NOMO-1 (cell line): Measurements from ENCODE around the gene JPT2.

Source experiments
- DNase-seq, 2 experiments: peaks; one replicate each; lab custom pipeline; 2025; ENCODE audit not compliant: unreplicated experiment in 2 of 2; lab: John Stamatoyannopoulos, UW

The JPT2 gene

DNA sequence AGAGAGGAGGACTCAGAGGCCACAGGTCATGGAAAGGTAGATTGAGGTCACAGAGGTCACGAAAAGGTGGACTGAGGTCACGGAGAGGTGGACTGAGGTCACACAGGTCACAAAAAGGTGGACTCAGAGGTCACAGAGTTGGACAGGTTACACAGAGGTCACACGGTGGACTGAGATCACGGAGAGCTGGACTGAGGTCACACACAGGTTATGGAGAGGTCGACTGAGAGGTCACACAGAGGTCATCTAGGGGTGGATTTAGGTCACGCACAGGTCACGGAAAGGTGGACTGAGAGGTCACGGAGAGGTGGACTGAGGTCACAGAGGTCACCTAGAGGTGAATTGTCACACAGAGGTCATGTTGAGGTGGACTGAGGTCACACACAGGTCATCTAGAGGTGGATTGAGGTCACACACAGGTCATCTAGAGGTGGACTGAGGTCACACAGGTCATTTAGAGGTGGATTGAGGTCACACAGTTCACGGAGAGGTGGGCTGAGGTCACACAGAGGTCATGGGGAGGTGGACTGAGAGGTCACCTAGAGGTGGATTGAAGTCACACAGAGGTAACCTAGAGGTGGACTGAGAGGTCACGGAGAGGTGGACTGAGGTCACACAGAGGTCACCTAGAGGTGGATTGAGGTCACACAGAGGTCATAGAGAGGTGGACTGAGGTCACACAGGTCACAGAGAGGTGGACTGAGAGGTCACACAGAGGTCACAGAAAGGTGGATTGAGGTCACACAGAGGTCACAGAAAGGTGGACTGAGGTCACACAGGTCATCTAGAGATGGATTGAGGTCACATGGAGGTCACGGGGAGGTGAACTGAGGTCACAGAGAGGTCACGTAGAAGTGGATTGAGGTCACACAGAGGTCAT, 26.7 kb upstream of the JPT2 start:
- DNase-seq: no peak

DNA sequence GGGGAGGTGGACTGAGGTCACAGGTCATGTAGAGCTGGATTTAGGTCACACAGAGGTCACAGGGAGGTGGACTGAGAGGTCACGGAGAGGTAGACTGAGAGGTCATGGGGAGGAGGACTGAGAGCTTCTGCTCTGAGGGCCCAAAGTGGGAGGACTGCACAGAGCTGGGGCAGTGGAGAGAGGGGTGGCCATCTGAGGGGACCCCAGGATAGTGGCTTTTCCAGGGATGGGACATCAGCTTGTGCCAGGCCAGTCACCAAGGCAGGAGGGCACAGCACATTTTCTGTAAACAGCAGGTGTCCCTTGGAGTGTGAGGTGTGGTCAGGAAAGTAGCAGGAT, 26.1 kb upstream of the JPT2 start:
- no peak for DNase-seq

DNA sequence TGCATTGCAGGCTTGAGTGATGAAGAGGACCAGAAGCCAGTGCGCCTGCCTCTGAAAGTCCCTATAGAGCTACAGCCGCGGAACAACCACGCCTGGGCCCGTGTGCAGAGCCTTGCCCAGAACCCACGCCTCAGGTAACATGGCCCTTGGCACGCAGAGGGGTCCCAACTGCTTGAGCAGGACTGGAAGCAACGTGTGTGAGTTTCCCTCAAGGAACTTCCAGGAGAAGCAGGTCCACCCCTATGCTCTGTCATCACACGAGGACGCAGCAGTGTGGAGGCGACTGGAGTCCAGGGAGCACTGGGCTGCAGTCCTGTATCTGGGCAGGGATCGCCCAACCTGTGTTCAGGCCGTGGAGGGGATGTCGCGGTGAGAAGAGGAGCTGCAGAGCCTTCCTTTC, 25.1 kb upstream of the JPT2 start:
- DNase-seq: no peak

DNA sequence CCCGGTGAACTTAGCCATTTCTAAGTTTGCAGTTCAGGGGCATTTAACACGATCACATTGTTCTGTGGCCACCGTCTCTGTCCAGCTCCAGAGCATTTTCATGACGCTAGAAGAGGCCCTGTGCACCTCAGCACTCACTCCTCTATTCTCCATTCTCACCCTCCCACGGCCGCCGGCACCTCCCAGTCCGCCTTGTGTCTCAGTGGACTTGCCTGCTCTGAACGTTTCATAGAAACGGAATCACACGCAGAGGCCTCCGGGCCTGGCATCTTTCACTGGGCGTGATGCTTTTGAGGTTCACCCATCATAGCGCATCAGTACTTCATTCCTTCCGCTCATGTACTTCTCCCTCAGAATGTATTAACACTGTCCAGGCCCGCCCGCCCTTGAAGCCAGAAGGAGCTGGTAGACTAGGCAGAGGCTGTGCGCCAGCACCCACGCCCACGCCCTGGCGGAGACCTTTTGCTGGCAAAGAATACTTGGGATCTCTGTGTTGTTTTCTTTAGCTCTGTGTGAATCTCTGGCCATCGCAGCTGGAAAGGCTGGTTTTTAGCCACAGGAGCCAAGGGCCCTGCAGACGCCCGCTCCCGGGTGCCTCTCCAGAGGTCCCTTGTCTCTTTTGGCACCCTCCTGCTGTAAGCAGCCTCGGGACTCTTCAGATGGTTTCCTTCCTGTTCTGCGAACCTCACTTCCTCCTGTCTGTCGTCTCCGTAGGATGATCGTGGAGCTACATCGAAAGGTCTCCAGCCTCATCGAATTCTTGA, 23.4 kb upstream of the JPT2 start:
- no peak for DNase-seq

DNA sequence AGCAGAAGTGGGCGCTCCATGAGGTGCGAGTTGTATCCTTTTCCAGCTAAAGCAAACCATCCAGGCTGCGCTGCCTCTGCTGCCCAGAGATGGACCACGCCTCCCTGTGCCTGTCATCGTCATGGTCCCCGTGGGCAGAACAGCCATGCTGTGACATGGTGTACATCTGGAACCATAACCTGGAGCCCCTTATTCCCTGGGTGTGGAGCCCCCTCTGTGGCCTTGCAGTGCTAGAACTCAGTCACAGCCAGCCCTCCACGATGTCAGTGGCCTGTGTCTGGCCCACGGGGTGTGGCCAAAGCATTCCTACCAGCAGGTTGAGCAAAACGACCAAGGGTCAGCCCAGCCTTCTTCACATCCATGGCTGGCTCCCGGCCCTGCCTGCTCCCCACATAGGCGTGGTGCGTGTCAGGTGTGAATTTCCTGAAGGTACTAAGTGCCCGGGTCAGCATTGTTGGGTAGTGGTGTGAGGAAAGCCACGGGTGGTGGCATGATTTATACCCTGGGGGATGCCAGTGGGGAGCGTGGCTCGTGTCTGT, 22.7 kb upstream of the JPT2 start:
- no peak for DNase-seq

DNA sequence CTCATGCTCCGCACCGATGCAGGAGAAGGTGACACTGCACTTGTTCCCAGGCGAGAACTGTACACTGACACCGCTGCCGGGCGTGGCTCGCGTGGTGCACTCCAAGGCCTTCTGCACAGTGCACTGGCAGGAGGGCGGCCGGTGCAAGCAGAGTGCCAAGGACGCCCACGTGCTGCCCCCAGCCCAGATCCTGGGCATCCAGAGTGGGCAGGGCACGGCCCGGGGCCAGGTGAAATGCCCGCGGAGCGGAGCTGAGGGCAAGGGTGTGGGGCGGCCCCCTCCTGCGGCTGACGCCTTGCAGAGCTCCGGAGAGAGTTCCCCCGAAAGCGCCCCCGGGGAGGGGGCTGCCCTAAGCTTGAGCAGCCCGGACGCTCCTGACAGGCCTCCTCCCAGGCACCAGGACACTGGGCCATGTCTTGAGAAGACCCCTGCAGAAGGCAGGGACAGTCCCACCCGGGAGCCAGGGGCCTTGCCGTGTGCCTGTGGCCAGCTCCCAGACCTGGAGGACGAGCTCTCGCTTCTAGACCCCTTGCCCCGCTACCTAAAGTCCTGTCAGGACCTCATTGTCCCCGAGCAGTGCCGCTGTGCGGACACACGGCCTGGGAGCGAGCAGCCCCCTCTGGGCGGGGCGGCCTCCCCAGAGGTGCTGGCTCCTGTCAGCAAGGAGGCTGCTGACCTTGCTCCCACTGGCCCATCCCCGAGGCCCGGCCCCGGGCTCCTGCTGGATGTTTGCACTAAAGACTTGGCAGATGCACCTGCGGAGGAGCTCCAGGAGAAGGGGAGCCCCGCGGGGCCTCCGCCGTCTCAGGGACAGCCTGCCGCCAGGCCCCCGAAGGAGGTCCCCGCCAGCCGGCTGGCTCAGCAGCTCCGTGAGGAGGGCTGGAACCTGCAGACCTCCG, 21.9 kb upstream of the JPT2 start:
- DNase-seq: no peak

DNA sequence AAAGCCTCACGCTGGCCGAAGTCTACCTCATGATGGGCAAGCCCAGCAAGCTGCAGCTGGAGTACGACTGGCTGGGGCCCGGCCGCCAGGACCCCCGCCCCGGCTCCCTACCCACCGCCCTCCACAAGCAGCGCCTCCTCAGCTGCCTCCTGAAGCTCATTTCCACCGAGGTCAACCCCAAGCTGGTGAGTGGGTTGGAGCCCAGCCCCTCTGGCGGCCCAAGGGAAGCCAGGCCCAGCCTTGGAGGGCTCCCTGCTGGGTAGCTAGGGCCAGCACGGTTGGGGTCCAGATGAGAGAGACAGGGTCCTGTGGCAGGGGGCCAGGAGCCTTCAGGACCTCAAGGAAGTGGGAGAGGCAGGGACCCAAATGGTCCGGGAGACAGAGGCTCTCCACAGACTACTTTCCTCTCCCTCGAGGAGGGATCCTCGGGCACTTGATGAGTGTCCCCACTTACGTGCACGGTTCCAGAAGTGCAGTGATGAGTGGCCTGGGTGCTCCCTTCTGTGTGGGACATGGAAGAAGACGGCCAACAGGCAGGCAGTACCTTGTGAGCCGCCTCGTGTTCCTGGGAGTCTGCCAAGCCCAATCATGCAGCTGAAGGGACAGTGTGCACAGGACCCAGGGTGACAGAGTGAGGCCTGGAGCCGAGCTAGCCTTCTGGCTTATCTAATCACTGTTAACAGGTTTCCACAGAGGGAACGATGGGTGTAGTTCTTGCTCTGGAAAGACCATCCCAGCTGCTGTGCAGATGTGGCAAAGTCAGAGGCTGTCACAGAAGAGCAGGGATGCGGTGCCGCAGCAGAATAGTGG, 21.1 kb upstream of the JPT2 start:
- no peak for DNase-seq

DNA sequence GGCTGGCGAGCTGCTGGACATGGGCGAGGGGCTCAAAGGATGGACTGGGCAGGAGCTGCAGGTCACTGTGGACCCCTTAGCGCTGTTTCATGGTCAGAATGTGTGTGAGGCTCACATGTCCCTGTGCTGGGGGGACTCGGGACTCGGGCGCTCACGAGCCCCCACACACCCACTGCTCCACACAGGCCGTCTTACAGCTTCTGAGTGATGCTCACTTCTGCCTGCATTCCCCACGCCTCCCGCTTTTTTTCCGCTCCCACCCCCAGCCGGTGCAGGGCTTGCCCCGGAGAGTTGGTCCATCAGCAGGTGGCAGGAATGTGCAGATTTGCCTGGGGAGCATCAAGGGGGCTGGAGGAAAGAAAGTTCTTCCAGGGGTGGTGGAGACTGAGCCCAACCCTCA, 20.2 kb upstream of the JPT2 start:
- no peak for DNase-seq

DNA sequence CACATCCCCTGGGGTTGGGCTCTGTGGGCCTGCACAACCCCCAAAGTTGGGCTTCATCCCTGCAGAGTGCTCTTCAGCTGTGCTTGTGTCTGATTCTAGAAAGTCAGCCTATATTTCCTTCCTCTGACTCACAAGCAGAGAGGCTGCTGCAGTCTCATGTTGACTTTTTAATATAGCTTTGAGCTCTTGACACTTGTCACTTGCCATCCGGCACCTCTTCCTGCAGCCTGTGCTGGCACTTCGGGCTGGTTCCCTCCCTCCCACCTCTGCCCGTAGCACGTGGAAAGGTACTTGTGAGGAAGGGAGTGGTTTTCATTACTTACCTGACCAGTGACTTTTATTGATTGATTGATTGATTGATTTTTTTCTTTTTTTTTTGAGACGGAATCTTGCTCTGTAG, 19.0 kb upstream of the JPT2 start:
- DNase-seq: no peak

DNA sequence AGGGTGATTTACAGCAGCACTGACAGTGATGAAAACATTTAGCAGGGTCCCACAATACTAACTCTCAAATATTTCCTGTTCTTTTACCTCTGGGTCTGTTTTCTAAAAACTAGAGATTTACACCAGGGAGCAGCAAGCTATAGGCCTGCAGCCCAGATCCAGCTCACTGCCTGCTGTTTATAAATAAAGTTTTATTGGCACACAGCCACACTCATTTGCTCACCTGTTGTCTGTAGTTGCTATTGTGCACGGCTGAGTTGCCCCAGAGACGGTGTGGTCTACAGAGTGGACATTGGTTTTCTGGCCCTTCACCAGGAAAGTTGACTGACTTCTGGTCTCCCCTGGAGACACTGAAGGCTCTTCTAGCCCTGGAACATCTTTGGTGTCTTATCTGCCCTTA, 16.3 kb upstream of the JPT2 start:
- DNase-seq: no peak

DNA sequence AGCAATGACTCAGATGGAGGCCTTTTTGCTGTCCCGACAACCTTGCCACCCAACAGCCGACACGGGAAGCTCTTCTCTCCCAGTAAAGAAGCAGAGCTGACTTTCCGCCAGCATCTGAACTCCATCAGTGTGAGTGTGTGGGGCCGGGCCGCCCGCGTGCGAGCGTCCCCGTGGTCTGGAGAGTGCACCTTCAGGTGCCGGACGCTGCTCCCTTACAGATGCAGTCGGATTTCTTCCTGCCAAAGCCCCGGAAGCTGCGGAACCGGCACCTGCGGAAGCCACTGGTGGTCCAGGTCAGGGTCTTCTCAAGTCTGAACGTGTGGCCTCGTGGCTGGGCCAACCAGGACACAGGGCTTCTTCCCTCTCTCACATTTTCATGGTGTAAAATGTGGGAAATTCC, 15.5 kb upstream of the JPT2 start:
- no peak for DNase-seq

DNA sequence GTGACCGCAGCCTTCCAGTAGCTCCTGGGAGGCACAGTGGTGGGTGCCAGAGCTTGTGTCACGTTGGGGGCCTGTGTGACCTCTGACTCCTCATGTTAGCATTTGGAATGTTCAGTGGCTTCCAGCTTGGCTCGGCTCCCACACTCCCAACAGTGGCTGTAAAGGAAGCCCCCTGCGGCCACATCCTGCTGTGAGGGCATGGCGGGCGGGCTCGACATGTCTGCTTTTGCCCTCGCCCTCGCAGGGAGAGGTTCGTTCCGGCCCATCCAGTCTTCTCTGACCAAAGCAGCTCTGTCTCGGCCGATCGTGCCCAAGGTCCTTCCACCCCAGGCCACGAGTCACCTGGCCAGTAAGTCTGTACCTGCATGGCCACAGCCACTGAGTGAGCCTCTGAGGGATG, 12.2 kb upstream of the JPT2 start:
- no peak for DNase-seq

DNA sequence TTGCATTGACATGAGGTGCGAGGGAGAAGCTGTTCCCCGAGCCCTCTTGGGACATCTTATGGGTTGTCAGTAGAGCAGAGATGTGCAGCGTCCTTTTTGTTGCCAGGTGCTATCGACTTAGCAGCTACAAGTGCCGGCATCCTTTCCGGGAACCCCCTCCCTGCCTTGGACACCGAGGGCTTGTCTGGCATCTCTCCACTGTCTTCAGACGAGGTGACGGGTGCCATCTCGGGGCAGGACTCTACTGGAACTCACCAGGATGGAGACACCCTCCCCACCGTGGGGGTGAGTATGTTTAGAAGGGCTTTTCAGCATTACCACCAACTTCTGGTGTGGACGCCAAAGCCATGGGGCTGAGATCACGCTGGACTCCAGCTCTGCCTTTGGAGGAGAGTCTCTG, 11.8 kb upstream of the JPT2 start:
- DNase-seq: no peak

DNA sequence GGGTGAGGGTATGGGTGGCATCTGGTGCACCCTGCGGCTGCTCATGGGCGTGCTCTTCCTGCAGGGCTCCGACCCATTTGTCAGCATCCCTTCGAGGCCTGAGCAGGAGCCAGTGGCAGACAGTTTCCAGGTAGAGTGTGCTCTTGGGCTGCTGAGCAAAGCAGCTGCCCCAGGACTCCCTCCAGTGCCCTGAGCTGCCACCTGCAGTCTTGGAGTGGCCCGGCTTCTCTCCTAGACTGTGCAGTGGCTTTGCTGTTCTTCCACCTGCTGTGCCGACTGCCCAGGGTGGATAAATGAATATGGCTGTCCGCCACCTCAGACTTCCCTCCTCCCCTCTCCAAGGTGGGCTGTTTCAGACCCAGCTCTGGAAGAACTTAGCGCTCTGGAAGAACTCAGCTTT, 10.8 kb upstream of the JPT2 start:
- DNase-seq: no peak

DNA sequence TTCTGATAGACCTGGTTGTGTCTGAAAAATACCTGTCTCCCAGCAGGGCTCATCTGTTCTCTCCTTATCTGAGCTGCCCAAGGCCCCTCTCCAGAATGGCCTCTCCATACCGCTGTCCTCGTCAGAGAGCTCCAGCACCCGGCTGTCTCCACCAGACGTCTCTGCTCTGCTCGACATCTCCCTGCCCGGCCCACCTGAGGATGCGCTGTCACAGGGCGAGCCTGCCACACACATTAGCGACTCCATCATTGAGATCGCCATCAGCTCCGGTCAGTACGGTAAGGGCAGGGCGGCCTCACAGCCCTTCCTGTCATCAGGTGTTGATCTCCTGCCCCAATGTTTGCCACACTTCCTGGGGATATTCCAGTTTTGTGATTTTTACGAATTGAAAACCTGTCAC, 10.2 kb upstream of the JPT2 start:
- DNase-seq: no peak

DNA sequence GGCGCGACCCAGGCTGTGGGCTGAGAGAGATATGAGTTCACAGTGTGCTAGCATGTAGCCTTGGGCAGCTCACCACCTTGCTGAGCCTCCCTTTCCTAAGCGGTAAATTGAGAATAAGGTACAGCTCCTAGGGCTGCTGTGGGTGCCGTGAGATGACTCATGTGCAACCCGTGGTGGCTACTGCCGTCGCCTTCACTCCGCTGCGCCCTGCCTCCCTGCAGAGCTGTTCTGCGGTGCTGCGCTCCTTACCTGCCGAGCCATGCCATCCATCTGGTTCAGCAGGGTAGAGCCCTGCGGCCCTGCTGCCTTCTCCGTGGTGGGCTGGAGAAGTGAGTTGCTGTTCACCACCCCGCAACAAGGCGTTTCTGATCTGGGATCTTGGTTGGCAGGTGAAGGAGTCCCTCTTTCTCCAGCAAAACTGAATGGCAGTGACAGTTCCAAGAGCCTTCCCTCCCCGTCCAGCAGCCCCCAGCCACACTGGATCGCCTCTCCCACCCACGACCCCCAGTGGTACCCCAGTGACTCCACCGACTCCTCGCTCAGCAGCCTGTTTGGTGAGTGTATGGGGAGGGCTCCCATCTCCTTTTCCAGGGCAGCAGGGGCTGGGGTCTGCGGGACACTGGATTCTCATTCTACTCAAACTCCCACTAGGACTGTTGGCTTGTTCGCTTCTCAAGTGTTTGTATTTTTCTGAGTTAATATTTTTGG, 9.3 kb upstream of the JPT2 start:
- no peak for DNase-seq

DNA sequence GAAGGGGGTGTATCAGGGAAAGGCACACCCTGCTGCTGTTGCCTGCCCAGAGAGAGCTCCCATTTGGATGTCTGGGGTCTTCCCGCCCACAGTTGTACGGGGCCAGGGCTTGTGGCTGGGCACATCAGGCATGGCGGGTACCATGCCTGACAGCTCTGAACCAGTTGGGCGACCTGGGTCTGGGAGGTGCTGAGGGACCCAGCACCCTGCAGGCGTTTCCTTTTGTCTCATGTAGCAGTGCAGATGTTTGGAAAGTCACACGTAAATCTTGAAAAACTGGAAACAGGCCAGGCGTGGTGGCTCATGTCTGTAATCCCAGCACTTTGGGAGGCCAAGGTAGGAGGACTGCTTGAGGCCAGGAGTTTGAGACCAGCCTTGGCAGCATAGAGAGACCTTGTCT, 8.4 kb upstream of the JPT2 start:
- no peak for DNase-seq

DNA sequence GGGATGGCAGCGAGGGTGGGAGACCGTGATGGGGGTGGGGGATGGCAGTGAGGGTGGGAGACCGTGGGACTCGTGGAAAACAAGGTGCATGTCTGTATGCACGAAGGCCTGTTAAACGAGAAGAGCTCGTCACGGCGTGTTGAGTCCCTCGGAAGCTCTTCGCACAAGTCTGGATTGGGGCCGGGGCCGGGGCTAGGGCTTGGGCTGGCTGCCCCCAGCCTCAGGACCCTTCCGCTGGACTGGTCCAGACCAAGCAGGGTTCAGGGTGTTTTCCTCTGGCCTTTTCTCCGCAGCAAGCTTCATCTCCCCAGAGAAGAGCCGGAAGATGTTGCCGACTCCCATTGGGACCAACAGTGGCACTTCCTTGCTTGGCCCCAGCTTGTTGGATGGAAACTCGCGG, 7.7 kb upstream of the JPT2 start:
- DNase-seq: no peak

DNA sequence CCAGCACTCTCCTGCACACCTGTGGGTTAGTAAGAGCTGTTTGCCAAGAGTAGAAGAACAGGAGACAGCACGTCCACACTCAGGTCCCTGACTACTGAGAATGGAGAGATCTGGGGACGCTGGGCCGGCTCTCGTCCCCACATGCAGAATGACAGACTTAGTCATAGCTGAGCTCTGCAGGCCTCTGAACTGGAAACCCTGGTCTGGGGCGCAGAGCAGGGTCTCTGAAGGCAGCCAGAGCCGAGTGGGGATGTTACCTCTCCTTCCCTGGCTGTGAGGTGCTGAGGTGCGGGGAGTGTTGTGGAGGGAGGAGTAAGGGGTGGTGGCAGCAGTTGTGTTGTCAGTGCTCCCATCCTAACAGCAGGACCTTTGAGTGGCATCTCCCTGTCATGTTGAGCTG, 7.2 kb upstream of the JPT2 start:
- DNase-seq: no peak
